ENCODE data around the gene UCN3. TPM values are rescaled to one million over a fixed set of nuclear protein-coding genes. Genes with fewer than 3 reads are reported as not detected.

Gene UCN3
- total RNA-seq, 4 donors from 2014 or later, result not detected

GRCh38 chr10:5361966-5362365 is 2.8 kb upstream of the UCN3 start:
- TF ChIP-seq POLR2A (IDR thresholded peaks at IDR 0.05), result no peak
- TF ChIP-seq, protein P1, sequence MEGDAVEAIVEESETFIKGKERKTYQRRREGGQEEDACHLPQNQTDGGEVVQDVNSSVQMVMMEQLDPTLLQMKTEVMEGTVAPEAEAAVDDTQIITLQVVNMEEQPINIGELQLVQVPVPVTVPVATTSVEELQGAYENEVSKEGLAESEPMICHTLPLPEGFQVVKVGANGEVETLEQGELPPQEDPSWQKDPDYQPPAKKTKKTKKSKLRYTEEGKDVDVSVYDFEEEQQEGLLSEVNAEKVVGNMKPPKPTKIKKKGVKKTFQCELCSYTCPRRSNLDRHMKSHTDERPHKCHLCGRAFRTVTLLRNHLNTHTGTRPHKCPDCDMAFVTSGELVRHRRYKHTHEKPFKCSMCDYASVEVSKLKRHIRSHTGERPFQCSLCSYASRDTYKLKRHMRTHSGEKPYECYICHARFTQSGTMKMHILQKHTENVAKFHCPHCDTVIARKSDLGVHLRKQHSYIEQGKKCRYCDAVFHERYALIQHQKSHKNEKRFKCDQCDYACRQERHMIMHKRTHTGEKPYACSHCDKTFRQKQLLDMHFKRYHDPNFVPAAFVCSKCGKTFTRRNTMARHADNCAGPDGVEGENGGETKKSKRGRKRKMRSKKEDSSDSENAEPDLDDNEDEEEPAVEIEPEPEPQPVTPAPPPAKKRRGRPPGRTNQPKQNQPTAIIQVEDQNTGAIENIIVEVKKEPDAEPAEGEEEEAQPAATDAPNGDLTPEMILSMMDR (IDR thresholded peaks at IDR 0.05), result no peak
- Histone ChIP-seq H3K4me1 (no peaks in the 10 kb centered on the region), H3K4me3 (replicated peaks in 1 of 3) (no peak overlapping the region), H3K9me3 (no peaks in the 10 kb centered on the region), H3K36me3 (no peaks in the 10 kb centered on the region), H3K27me3 (no peaks in the 10 kb centered on the region), H3K27ac (no peak overlapping the region)
- no peak for DNase-seq
- 79 to 92% methylated on average over 4 of the region's 4 CpGs for WGBS, 2 donors
- intact Hi-C loops (cut with DNase I), result no loop called here

DNA sequence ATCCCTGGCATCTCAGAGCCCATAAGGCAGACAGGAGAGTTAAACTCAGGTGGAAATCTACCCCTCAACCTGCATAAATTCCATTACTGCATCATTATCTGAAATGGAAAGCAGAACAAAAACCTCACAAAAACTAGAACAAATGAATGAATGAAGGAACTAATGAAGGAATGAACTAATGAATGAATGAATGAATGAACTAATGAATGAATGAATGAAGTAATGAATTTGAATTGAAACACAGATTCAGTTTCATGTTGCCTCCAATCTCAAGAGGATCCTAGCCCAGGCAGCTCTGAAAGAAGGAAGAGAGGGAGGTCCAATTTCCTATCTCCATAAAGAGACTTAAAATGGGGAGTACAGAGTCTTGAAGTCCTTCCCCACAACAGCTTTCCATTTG is 1.9 kb upstream of the UCN3 start:
- Histone ChIP-seq H3K36me3 (no peaks in the 10 kb centered on the region), H3K27ac (no peak overlapping the region), H3K4me1 (no peaks in the 10 kb centered on the region), H3K27me3 (no peaks in the 10 kb centered on the region), H3K9me3 (no peaks in the 10 kb centered on the region), H3K4me3 (replicated peaks in 1 of 3) (no peak overlapping the region)
- DNase-seq, result no peak
- intact Hi-C loops (cut with DNase I), result no loop called here
- TF ChIP-seq, protein P1 (IDR thresholded peaks at IDR 0.05), result no peak
- no peak for TF ChIP-seq POLR2A (IDR thresholded peaks at IDR 0.05)

GRCh38 chr10:5364374-5364773 is 392 bp upstream of the UCN3 start:
- TF ChIP-seq POLR2A (IDR thresholded peaks at IDR 0.05), result no peak
- TF ChIP-seq, protein P1 (IDR thresholded peaks at IDR 0.05), result no peak
- no peak overlapping the region for H3K27ac ChIP-seq
- no peak overlapping the region for H3K4me3 ChIP-seq (replicated peaks in 1 of 3)
- H3K36me3 ChIP-seq, result no peaks in the 10 kb centered on the region
- intact Hi-C loops (cut with DNase I), result no loop called here
- 54 to 64% methylated on average over 11 of the region's 11 CpGs for WGBS, 2 donors
- no peaks in the 10 kb centered on the region for H3K9me3 ChIP-seq
- no peaks in the 10 kb centered on the region for H3K4me1 ChIP-seq
- DNase-seq, result no peak
- H3K27me3 ChIP-seq, result no peaks in the 10 kb centered on the region

- H3K9me3 ChIP-seq, result no peaks in the 10 kb centered on the region
- H3K36me3 ChIP-seq, result no peaks in the 10 kb centered on the region
- H3K4me3 ChIP-seq (replicated peaks in 1 of 3), result no peak overlapping the region
- H3K27me3 ChIP-seq, result no peaks in the 10 kb centered on the region
- TF ChIP-seq, protein P1 (IDR thresholded peaks at IDR 0.05), result no peak
- no peak for TF ChIP-seq POLR2A (IDR thresholded peaks at IDR 0.05)
- 31 to 38% methylated on average over 5 of the region's 5 CpGs for WGBS, 2 donors
- no peaks in the 10 kb centered on the region for H3K4me1 ChIP-seq
- intact Hi-C loops (cut with DNase I), result no loop called here
- no peak overlapping the region for H3K27ac ChIP-seq
- no peak for DNase-seq
Measured at GRCh38 chr10:5365928-5366327, 1.2 kb downstream of the UCN3 start.

GRCh38 chr10:5369362-5370158 is 4.8 kb downstream of the UCN3 start:
- no peak for DNase-seq
- 72 to 85% methylated on average over 9 to 16 of the region's 16 CpGs for WGBS, 2 donors
- H3K4me1 ChIP-seq, result no peaks in the 10 kb centered on the region
- TF ChIP-seq, protein P1 (IDR thresholded peaks at IDR 0.05), result no peak
- no peak for TF ChIP-seq POLR2A (IDR thresholded peaks at IDR 0.05)
- no peak overlapping the region for H3K4me3 ChIP-seq (replicated peaks in 1 of 3)
- no peaks in the 10 kb centered on the region for H3K27me3 ChIP-seq
- intact Hi-C loops (cut with DNase I), result no loop called here
- H3K36me3 ChIP-seq, result no peaks in the 10 kb centered on the region
- H3K9me3 ChIP-seq, result no peaks in the 10 kb centered on the region
- no peak overlapping the region for H3K27ac ChIP-seq
